Vagina (tissue), 2 donors: ENCODE measurements around the gene TNS3. TPM values are rescaled to one million over a fixed set of nuclear protein-coding genes. Genes with fewer than 3 reads are reported as not detected.

ENCODE experiments used
- DNase-seq, 2 donors: peaks; one replicate each; pipeline ENCODE4 v3.0.0-alpha.2; 2017; ENCODE audit errors: extremely low spot score in 2 of 2
- H3K27ac ChIP-seq: fragments of 200-600 bp; sonication (generic); one replicate; pipeline ENCODE4 v1.5.1; 2019
- H3K27me3 ChIP-seq: fragments of 200-600 bp; sonication (generic); one replicate; pipeline ENCODE4 v1.5.1; 2019
- H3K36me3 ChIP-seq, 2 donors: fragments of 200-600 bp; sonication (generic); one replicate each; pipeline ENCODE4 v1.5.1; 2017 to 2019
- H3K4me1 ChIP-seq: fragments of 200-600 bp; sonication (generic); one replicate; pipeline ENCODE4 v1.5.1; 2019
- H3K4me3 ChIP-seq, 2 donors: fragments of 200-600 bp; sonication (generic); 1 replicate in 1 of 2; 2 replicates in 1 of 2; pipeline ENCODE4 v1.5.1; 2016 to 2019
- H3K9me3 ChIP-seq: fragments of 200-600 bp; sonication (generic); one replicate; pipeline ENCODE4 v1.5.1; 2019
- CTCF ChIP-seq, 3 experiments: fragments of 450-650 bp in 2 of 3; fragments of 200-600 bp in 1 of 3; sonication (generic) in 1 of 3; IDR thresholded peaks; one replicate each; pipeline ENCODE4 v1.5.1; 2017 to 2019; ENCODE audit warnings: antibody characterized with exemption in 3 of 3, mild to moderate bottlenecking in 2 of 3, moderate library complexity in 2 of 3
- POLR2A ChIP-seq, 2 donors: fragments of 450-650 bp; IDR thresholded peaks; one replicate each; pipeline ENCODE4 v1.6.1; 2017; ENCODE audit warnings: antibody characterized with exemption in 2 of 2, mild to moderate bottlenecking in 2 of 2, moderate library complexity in 2 of 2
- POLR2AphosphoS5 ChIP-seq, 2 donors: sonication (generic); formaldehyde crosslinking; IDR thresholded peaks; one replicate each; pipeline ENCODE4 v1.9.0; 2017; ENCODE audit warnings: antibody characterized with exemption in 2 of 2, mild to moderate bottlenecking in 2 of 2, low read depth in 1 of 2; ENCODE audit not compliant: insufficient read depth in 1 of 2
- intact Hi-C: fragments of 100-400 bp; cut with DNase I; formaldehyde crosslinking; loops from one replicate; pipeline ENCODE4 v1.15.1; 2023
- total RNA-seq: library from RNA; depleted of rRNA; stranded (reverse); fragments of >200 nt; gene quantifications from one replicate; pipeline ENCODE4 v1.2.3, GENCODE V29; 2016

Gene TNS3
- total RNA-seq, 1 donor from 2014 or later: 36.8 TPM

DNA sequence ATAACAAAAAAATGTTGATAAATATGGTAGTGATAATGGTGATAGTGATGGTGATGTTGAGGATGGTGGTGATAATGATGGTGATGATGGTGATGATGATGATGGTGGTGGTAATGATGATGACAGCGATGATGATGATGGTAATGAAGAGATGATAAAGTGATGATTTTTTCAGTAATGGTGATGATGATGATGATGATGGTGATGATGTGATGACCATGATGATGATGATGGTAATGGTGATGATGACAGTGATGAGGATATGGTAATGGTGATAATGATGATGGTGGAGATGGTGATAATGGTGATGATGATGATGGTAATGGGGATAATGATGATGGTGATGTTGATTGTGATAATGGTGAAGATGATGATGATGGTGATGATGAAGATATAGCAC lies 321.6 kb downstream of the TNS3 start:
- no peak overlapping the region for H3K4me3 ChIP-seq
- DNase-seq: no peak
- H3K27me3 ChIP-seq: no peaks in the 10 kb centered on the region
- TF ChIP-seq POLR2A (IDR thresholded peaks at IDR 0.05) (no peak), POLR2AphosphoS5 (IDR thresholded peaks at IDR 0.05; ENCODE audit: insufficient read depth in 1 of 2, low read depth in 1 of 2) (no peak), CTCF (IDR thresholded peaks at IDR 0.05) (no peak)
- peaks cover 2% of the 10 kb centered on the region for H3K4me1 ChIP-seq
- no peaks in the 10 kb centered on the region for H3K9me3 ChIP-seq
- intact Hi-C loops: no loop called here
- no peak overlapping the region for H3K27ac ChIP-seq
- H3K36me3 ChIP-seq: no peaks in the 10 kb centered on the region

DNA sequence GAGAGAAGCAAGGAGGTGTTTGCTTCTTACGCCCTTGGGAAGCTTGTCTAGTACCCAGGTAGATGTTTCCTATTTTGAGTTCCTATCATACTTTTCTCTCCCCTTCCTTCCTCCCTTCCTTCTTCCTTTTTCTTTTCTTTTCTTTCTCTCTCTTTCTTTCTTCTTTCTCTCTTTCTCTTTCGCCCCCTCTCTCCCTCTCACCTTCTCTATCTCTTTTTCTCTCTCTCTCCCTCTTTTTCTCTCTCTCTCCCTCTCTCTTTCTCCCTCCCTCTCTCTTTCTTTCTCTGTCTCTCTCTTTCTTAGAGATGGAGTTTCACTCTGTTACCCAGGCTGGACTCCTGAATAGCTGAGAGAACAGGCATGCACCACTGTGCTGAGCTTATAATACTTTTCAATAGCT lies 322.2 kb downstream of the TNS3 start:
- Histone ChIP-seq H3K4me1 (peaks cover 8% of the 10 kb centered on the region), H3K36me3 (no peaks in the 10 kb centered on the region), H3K27me3 (no peaks in the 10 kb centered on the region), H3K27ac (no peak overlapping the region), H3K9me3 (no peaks in the 10 kb centered on the region), H3K4me3 (no peak overlapping the region)
- no peak for DNase-seq
- intact Hi-C loops: no loop called here
- TF ChIP-seq CTCF (IDR thresholded peaks at IDR 0.05) (no peak), POLR2A (IDR thresholded peaks at IDR 0.05) (no peak), POLR2AphosphoS5 (IDR thresholded peaks at IDR 0.05; ENCODE audit: insufficient read depth in 1 of 2, low read depth in 1 of 2) (no peak)

GRCh38 chr7:47258798-47259197 lies 323.1 kb downstream of the TNS3 start:
- Histone ChIP-seq H3K36me3 (no peaks in the 10 kb centered on the region), H3K4me1 (peaks cover 15% of the 10 kb centered on the region), H3K27me3 (no peaks in the 10 kb centered on the region), H3K9me3 (no peaks in the 10 kb centered on the region), H3K4me3 (no peak overlapping the region), H3K27ac (no peak overlapping the region)
- no peak for DNase-seq
- TF ChIP-seq POLR2AphosphoS5 (IDR thresholded peaks at IDR 0.05; ENCODE audit: insufficient read depth in 1 of 2, low read depth in 1 of 2) (no peak), POLR2A (IDR thresholded peaks at IDR 0.05) (no peak), CTCF (IDR thresholded peaks at IDR 0.05) (no peak)
- intact Hi-C loops: no loop called here

GRCh38 chr7:47256016-47256415 lies 325.9 kb downstream of the TNS3 start:
- DNase-seq: no peak
- no peaks in the 10 kb centered on the region for H3K36me3 ChIP-seq
- H3K9me3 ChIP-seq: no peaks in the 10 kb centered on the region
- no peak overlapping the region for H3K4me3 ChIP-seq
- peaks cover 23% of the 10 kb centered on the region for H3K4me1 ChIP-seq
- no peak overlapping the region for H3K27ac ChIP-seq
- no peaks in the 10 kb centered on the region for H3K27me3 ChIP-seq
- TF ChIP-seq CTCF (IDR thresholded peaks at IDR 0.05): no peak
- TF ChIP-seq POLR2AphosphoS5 (IDR thresholded peaks at IDR 0.05; ENCODE audit: insufficient read depth in 1 of 2, low read depth in 1 of 2): no peak
- TF ChIP-seq POLR2A (IDR thresholded peaks at IDR 0.05): no peak
- intact Hi-C loops: no loop called here

DNA sequence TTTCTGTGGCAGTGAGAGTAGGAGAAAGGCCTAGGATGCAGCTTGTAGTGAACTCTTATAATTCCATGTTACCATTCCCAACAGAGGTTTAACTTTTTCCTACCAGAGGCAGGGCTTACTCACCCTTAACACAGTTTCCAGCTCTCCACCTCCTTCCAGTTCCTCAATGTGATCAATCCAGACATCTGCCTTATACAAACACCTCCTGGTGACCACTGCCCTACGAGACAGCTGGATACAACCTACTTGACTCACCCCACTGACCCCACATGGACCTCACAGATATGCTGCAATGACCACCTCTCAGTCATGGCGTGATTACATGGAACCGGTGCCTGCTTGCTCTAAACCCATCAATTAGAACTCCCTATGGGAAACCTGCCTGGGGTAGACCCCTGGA lies 326.5 kb downstream of the TNS3 start:
- no peak for DNase-seq

More for the DNA sequence above, 326.5 kb downstream of the TNS3 start:
- TF ChIP-seq CTCF (IDR thresholded peaks at IDR 0.05) (no peak), POLR2A (IDR thresholded peaks at IDR 0.05) (no peak), POLR2AphosphoS5 (IDR thresholded peaks at IDR 0.05; ENCODE audit: insufficient read depth in 1 of 2, low read depth in 1 of 2) (no peak)
- H3K27ac ChIP-seq: peak overlapping the region; percentile 94
- H3K9me3 ChIP-seq: no peaks in the 10 kb centered on the region
- H3K36me3 ChIP-seq: no peaks in the 10 kb centered on the region
- intact Hi-C loops: no loop called here
- no peaks in the 10 kb centered on the region for H3K27me3 ChIP-seq
- peaks cover 23% of the 10 kb centered on the region for H3K4me1 ChIP-seq
- no peak overlapping the region for H3K4me3 ChIP-seq
